GM21529 (cell line): ENCODE measurements around the gene RAP1GAP2.
"Not testable (repeated sequence)": the region's sequence is repeated elsewhere in the genome, so short reads cannot be mapped to it uniquely, and the experiment has no call there.

ENCODE experiments used
- ATAC-seq: cut with Tn5 transposase; IDR thresholded peaks from one replicate; pipeline ENCODE4 v1.9.1; 2021; ENCODE audit not compliant: unreplicated experiment

Gene RAP1GAP2

DNA sequence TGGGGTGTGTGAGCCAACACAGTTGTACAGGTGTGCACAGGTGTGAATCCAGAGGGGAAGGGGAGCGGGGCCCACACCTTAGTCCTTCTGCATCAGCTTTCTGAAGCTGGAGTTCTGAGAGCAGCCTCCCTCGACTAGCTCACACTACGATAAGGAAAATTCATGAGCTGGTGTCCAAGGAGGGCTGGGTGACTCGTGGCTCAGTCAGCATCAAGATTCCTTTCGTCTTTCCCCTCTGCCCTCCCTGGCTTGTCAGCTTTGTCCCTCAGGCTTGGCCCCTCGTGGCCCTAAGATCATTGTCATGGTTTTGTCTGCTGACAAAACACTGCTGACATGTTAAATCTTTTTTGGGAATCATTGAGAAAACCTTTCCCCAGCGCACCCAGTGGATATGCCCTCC, 219.7 kb downstream of the RAP1GAP2 start:
- ATAC-seq, result no peak

DNA sequence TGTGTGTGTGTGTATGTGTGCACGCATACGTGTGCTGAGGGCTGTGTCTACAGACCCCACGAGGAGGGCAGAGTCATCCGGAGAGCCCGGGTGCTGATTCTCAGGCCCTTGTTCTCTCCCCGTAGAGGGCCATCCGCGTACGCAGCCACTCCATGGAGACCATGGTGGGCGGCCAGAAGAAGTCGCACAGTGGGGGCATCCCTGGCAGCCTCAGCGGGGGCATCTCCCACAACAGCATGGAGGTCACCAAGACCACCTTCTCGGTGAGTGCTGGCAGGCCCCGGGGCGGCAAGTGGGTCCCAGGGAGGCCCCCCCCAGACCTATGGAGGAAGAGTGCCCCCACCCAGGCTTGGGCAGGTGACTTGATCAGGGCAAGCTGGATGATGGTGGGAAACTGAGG, 221.7 kb downstream of the RAP1GAP2 start:
- no peak for ATAC-seq

DNA sequence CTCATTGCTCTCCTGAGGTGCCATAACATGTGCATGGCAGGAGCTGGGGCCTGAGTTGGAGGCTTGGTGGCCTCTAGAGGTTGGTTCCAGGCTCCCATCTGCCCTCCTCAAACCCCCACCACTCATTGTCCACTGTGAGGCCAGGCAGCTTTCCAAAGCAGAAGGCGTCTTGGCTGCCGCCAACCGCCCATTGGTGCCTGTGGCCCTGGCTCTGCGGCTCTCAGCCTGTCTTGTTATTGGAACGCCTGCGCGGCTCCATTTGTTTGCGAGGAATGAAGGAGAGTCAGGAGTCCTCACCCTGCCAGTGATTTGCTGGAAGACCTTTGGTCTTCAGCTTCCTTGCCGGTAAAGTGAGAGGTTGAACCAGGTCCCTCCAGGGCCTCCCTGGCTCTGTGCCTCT, 223.5 kb downstream of the RAP1GAP2 start:
- ATAC-seq, result no peak

DNA sequence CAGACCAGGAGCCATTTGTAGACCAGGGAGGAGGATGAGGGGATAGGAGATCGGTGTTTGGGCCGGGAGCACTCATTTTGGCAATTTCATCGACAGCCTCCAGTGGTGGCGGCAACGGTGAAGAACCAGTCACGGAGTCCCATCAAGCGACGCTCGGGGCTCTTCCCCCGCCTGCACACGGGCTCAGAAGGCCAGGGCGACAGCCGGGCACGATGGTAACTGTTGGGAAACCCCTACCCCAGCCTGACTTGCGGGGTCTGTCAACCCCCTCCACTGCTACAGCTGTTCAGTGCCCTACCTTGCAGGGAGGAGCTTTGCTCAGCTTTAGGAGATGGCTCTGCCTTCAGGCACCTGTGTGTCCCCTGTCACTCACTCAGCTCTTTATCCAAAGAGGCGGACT, 224.1 kb downstream of the RAP1GAP2 start:
- no peak for ATAC-seq

DNA sequence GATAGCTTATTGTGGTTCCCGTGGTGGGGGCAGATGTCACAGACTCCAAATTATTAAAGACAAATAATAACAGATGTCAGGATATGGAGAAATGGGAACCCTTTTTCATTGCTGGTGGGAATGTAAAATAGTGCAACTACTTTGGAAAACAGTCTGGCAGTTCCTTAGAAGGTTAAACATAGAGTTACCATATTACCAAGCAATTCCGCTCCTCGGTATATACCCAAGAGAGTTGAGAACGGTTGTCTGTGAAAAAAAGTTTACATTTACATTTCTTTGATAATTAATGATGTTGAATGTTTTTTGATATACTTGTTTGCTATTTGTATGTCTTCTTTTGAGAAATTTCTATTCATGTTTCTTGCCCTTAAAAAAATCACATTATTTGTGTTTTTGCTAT, 226.0 kb downstream of the RAP1GAP2 start:
- no peak for ATAC-seq

DNA sequence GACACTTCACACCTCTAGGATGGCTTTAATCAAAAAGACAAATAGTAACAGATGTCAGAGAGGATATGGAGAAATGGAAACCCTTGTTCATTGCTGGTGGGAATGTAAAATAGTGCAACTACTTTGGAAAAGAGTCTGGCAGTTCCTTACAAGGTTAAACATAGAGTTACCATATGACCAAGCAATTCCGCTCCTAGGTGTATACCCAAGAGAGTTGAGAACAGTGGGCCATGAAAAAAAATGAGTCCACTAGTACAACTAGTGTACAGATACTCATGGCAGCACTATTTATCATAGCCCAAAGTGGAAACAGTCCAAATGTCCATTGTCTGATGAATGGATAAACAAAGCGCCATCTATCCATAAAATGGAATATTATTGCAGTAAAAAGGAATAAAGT, 228.1 kb downstream of the RAP1GAP2 start:
- ATAC-seq, result no peak

DNA sequence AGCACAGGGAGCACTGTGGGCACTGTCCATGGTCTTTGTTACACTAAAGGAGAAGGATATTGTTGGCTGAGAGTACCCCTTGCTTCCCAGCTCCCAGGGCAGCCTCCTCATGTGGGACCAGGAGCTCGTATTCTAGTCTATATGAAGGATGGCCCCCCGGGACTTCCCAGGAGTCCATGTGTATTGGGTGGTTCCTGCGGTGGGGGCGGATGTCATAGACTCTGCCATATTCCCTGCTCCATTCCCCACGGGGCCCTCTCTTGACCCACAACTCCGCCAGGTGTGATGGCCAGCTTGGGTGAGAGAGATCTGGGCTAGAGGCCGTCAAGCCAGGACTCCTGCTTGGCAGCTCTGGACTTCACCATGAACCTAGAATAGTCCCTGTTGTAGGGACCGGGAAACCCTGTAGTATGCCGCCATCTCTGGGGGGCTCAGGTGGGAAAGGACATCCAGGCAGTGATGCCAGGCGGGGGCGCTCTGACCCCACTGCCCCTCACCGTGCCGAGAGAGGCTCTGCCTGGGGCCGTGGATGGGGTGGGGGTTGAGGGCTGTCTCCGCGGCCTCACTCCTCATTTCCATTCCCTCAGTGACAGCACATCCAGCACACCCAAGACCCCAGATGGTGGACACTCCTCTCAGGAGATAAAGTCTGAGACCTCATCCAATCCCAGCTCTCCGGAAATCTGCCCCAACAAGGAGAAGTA, 229.3 kb downstream of the RAP1GAP2 start:
- no peak for ATAC-seq

DNA sequence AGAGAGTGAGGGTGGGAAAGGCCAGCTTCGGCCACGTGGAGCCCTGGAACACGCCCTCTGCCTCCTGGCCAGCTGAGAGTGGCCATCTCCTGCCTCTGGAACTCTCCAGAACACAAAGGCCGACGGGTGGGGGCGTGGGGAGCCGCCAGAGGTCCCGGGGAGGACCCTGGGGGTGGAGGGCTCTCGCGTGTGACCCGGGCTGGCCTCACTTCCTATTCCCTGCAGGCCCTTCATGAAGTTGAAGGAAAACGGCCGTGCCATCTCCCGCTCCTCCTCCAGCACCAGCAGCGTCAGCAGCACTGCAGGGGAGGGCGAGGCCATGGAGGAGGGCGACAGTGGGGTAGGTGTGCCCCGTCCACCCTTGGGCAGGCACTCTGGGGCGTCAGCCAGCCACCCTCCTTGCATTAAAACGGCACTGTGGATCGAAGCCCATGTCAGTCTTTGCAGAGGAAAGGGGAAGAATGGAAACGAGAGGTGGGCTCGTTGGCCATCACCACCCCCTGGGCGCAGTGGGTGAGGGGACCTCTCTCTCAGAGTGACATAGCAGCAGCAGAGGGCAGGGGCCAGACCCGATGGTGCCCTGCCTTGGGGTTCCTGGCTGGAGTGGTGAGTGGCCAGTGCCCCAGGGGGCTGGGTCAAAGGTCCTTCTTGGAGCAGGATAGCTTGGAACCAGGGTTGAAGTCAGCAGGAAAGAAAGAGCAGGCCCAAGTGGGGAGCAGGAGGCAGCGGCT, 230.1 kb downstream of the RAP1GAP2 start:
- no peak for ATAC-seq

DNA sequence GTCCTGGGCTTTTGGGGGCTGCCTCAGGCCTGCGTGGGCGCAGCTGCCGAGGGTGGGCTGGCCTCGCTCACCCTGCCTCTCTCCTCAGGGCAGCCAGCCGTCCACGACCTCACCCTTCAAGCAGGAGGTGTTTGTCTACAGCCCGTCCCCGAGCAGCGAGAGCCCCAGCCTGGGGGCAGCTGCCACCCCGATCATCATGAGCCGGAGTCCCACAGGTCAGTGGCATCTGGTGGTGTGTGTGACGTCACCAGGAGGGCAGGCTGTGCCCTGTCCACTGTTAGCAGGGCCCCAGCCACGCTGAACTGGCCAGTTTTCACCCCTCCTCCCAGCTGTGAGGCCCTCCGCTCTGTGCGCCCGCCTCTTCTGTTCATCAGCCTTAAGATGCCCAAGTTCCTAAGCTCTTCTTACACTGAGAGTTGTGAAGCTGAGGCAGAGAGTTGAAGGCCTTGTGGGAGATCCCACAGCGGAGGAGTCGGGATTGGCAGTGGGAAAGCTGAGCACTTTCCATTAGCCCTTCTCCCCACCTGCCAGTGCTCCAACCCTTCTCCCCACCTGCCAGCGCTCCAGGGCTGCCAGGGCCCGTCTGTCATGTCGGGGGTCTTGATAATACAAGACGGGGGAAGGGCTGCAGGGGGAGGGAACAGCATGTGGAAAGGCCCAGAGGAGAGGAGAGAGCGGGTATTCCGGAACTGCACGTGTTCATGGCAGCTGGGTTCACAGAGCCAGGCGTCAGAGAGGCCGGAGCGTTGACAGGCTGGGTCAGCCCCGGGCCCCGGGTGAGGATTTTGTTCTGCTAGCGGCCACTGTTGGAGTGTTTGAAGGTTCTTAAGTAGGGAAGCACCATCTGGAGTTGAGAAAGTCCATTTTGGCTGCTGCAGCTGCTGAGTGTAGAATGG, 230.9 kb downstream of the RAP1GAP2 start:
- no peak for ATAC-seq

DNA sequence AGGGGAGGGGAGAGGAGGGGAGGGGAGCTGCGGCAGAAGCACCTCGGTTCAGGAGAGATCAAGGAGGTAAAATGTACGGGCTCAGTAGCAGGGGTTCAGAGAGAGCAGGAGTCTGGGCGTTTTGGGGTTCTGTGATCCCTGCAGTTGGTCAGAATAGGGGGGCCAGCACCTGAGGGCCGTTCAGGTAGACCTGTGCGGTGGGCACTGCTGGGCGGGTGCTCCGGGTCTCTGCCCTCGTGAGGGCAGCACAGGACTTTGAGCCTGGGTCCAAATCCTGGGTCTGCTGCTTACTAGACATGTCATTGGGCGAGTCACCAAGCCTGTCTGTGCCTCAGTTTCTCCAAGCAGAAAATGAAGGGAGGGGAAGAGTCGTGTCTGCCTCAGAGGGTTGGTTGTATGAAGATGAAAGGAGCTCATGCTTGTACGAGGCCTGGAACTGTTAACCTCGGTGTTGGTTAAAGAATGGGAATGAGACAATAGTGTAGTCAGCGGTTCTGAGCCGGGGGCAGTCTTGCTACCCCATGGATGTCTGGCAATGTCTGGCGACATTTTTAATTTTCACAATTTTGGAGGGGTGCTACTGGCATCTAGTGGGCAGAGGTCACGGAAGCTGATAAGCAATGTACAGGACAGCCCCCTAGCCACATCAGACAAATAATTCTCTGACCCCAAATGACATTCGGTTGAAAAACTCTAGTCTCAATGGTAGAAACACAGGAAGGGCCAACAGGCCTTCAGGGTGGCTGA, 231.7 kb downstream of the RAP1GAP2 start:
- no peak for ATAC-seq

DNA sequence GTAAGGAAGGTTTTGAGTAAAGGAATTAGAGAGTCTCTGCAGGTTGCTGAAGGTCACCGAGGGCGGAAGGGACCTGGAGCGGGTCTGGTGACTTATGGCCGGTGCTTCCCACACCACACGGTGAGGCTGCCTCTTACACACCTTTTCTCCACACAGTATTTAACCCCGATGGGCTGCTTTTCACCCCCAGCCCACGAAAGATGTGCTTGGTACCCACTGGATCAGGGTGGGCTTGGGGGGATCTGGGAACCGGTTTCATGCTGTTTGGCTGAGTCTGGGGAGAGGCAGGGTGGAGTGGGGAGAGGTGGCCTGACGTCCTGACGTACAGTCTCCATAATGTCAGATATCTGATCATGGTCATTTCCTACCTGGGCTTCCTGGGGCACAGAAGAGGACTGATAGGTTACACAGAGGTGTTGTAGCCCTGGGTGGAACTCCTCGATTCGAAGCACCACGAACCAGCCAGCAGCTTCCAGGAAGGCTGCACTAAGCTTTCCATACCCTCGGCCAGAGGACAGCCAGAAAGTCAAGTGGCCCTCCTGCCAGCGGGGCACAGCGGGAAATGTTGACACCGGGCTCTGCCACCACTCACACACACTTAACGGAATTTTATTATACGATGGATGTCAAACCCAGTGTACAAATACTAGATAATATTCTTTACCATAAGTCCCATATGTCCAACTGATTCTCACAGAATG, 233.1 kb downstream of the RAP1GAP2 start:
- ATAC-seq, result no peak

DNA sequence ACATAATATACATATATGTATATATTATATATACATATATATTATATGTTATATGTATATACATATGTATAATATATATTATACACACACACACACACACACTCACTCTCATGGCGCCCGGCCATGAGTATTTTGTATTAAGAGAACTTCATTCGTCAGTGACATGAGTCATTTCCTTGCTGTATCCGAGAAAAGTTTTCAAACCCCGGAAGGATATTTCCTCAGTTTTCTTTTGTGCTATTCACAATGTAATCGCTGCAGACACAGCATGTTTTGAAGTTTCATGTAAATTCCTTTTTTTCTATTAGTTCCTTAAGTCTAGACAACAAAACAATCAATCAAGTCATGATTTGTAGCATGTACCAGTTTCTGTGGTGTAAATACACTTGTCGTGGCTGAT, 233.9 kb downstream of the RAP1GAP2 start:
- ATAC-seq, result no peak

DNA sequence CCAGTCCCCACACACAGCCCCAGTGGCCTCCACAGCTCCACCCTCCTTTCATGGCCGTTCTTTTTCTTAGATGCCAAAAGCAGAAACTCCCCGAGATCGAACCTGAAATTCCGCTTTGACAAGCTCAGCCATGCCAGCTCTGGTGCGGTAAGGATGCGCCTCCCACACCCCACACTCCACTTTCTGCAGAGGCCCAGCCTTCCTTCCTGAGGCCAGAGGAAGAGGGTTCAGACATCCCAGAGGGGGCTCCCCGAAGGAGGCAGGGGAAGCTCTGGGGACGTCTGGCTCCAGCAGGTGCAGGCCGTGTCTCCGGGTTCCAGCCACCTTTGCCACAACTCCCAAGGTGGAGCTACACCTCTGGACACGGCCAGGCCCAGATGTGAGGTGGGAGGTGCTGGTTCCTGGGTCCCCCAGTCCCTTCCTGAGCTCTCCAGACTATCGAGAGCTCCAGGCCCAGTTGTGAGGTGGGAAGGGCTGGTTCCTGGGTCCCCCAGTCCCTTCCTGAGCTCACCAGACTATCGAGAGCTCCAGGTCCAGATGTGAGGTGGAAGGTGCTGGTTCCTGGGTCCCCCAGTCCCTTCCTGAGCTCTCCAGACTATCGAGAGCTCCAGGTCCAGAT, 234.7 kb downstream of the RAP1GAP2 start:
- not testable (repeated sequence) for ATAC-seq

DNA sequence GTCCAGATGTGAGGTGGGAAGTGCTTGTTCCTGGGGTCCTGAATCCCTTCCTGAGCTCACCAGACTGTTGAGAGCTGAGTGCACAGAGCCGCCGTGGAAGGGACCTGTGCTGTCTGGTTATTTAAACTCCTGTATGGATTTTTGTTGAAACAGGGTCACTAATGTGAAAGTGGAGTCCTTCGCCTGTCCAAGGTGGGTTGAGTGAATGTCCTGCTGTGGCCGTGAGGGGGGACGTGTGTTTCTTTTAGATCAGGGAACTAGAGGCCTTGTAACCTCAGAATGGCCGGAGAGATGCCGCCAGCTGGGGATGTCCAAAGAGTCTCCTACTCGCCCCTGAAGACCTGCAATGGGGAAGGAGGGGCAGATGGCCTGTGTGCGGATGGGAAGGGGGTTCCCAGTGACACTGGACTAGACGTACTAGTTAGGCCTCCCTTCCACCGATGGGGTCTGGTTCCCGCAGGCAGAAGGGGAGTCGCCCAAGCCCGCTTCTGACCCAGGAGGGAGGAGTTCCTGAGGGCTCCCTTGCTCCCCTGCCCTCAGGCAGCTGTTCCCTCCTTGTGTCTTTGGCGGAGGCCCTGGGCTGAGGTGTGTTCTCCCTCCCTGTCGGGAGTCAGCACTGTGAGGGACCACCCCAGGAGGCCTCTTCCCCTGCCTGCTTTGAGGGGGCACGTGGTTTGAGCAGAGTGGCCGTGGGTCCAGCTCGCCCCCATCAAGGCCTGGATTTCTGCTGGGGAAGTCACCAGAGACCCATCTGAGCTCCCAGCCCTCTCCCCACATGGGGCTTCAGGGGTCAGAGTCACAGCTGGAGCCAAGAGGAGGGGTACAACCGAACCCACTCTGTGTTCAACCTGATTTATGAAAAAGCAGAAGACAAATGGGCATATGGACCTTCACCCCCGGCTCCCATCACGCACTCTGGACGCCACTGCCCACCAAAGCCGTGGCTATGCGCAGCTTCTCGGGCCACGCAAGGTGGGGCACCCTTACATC, 236.3 kb downstream of the RAP1GAP2 start:
- ATAC-seq, result no peak

DNA sequence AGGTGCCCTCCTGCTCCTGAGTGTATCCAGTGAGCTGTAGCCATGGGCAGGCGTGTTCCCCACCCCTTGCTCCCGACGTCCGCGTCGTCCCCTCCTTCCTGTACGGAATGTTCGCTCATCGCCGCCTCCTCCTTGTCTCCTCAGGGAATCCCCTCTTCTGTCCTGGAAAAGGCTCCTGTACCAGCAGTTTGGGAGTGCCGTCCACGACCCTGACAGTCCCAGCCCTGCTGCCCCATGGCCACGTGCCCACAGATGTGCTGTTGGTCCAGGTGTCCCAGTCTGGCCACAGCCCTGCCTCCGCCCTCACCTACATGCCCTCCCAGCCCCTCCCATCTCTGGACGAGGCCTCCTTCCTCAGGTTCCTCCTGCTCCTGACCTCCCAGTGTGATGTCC, 237.0 kb downstream of the RAP1GAP2 start:
- no peak for ATAC-seq

DNA sequence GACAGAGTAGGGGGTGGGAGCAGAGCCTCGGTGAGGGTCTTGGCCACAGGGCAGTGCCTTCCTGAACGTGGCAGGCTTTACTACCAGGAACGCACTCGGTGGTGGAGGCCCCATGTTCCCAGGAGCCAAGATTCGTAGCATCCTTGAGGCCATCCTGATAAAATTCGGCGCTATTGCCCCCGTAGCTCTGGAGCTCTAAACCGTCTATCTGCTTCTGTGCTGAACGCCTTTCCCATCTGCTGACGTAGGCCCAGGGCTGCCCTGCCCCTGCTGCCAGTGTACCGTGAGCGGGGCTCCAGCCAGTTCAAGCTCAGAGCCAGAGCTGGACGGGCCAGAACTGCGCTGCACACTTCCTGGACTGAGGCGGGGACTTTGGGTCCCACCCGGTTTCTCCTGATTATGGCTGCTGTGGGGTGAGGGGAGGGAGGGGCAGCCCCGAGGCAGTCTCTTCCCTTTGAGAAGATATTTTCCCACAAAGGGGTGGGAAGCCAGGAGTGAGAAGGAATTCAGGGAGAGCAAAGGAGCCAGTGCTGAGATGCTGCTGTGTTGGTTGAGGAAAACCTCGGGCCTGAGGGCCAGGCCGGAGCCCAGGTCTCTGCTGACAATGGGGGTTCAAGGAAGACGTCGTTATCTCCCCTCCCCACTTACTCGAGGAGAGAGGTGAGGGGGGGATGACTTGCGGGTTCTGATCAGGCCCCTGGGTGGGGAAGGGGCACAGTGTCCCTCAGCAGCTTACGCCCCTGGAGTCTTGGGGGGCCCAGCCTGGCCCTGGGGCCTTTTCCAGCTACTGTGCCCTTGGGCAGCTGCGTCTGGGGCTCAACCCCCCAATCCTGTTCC, 237.7 kb downstream of the RAP1GAP2 start:
- no peak for ATAC-seq

DNA sequence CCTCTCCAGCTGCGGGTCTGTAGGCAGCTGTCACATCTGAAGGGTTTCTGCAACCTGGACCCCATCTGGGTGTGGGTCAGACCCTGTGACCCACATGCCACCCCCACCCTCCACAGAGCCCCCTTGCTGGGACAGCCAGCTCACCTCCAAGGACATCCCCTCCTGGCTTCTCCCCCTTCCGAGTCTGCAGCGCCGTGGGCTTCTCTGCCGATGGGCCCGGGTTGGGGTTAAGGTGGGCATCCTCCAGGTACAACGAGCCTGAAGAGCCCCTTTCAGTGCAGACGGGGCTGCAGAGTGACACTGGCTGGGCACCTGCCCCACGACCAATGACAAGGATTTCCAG, 238.3 kb downstream of the RAP1GAP2 start:
- no peak for ATAC-seq
